Dendritic cell treated with granulocyte-macrophage colony-stimulating factor and Interleukin-4, amounts not matched to agents 40 ng/mL and 50 ng/mL, for 4 days (primary cell): ENCODE data around the gene KBTBD12.
A peak's percentile ranks its signal among the peaks of the same experiment; 100 is the strongest.
"Not testable (repeated sequence)": the region's sequence is repeated elsewhere in the genome, so short reads cannot be mapped to it uniquely, and the experiment has no call there.

Experiments
- H3K27ac Mint-ChIP-seq: one replicate; pipeline ENCODE4 v1.8.0; 2022; ENCODE audit warnings: mild to moderate bottlenecking, mixed read lengths
- H3K27me3 Mint-ChIP-seq: one replicate; pipeline ENCODE4 v1.8.0; 2022; ENCODE audit warnings: mild to moderate bottlenecking, mixed read lengths
- H3K36me3 Mint-ChIP-seq: one replicate; pipeline ENCODE4 v1.8.0; 2022; ENCODE audit warnings: low read depth, mixed read lengths
- H3K4me1 Mint-ChIP-seq: one replicate; pipeline ENCODE4 v1.8.0; 2022; ENCODE audit warnings: low read depth, mixed read lengths
- H3K4me3 Mint-ChIP-seq: one replicate; pipeline ENCODE4 v1.8.0; 2022; ENCODE audit warnings: mild to moderate bottlenecking, moderate library complexity, mixed read lengths
- H3K9me3 Mint-ChIP-seq: one replicate; pipeline ENCODE4 v1.8.0; 2022; ENCODE audit warnings: mixed read lengths
- intact Hi-C: fragments of 100-400 bp; cut with micrococcal nuclease; formaldehyde crosslinking; loops from one replicate; pipeline ENCODE4 v1.15.0; 2022

KBTBD12 gene

GRCh38 chr3:127915115-127915936 is at the start of gene KBTBD12:
Gene KBTBD12, plus strand, starts transcription at chr3:127915232. Its CDS starts 7,830 bp downstream, at chr3:127923062.
- peaks cover 56% of the 10 kb centered on the region for H3K27me3 Mint-ChIP-seq
- peak within 1 kb of the TSS; percentile 70 for H3K4me3 Mint-ChIP-seq
- H3K36me3 Mint-ChIP-seq: no peaks in the 10 kb centered on the region
- peak within 1 kb of the TSS; percentile 17 for H3K27ac Mint-ChIP-seq
- H3K4me1 Mint-ChIP-seq: peaks cover 36% of the 10 kb centered on the region
- intact Hi-C loops: no loop called here
- H3K9me3 Mint-ChIP-seq: no peaks in the 10 kb centered on the region

GRCh38 chr3:127865941-127866340 is 49.1 kb upstream of the KBTBD12 start:
- no peaks in the 10 kb centered on the region for H3K36me3 Mint-ChIP-seq
- no peak overlapping the region for H3K4me3 Mint-ChIP-seq
- peaks cover 5% of the 10 kb centered on the region for H3K27me3 Mint-ChIP-seq
- no peak overlapping the region for H3K27ac Mint-ChIP-seq
- peaks cover 10% of the 10 kb centered on the region for H3K9me3 Mint-ChIP-seq
- H3K4me1 Mint-ChIP-seq: no peaks in the 10 kb centered on the region
- intact Hi-C loops: no loop called here

GRCh38 chr3:127867412-127867811 is 47.6 kb upstream of the KBTBD12 start:
- intact Hi-C loops: no loop called here
- no peak overlapping the region for H3K4me3 Mint-ChIP-seq
- H3K9me3 Mint-ChIP-seq: peaks cover 10% of the 10 kb centered on the region
- H3K4me1 Mint-ChIP-seq: no peaks in the 10 kb centered on the region
- H3K27ac Mint-ChIP-seq: no peak overlapping the region
- H3K36me3 Mint-ChIP-seq: no peaks in the 10 kb centered on the region
- peaks cover 9% of the 10 kb centered on the region for H3K27me3 Mint-ChIP-seq

GRCh38 chr3:127867986-127868385 is 47.0 kb upstream of the KBTBD12 start:
- no peak overlapping the region for H3K27ac Mint-ChIP-seq
- no peaks in the 10 kb centered on the region for H3K36me3 Mint-ChIP-seq
- H3K9me3 Mint-ChIP-seq: peaks cover 10% of the 10 kb centered on the region
- H3K4me3 Mint-ChIP-seq: no peak overlapping the region
- H3K27me3 Mint-ChIP-seq: peaks cover 9% of the 10 kb centered on the region
- no peaks in the 10 kb centered on the region for H3K4me1 Mint-ChIP-seq
- intact Hi-C loops: no loop called here

GRCh38 chr3:127870156-127870555 is 44.9 kb upstream of the KBTBD12 start:
- H3K9me3 Mint-ChIP-seq: peaks cover 8% of the 10 kb centered on the region
- H3K27me3 Mint-ChIP-seq: peaks cover 9% of the 10 kb centered on the region
- H3K27ac Mint-ChIP-seq: no peak overlapping the region
- no peak overlapping the region for H3K4me3 Mint-ChIP-seq
- intact Hi-C loops: no loop called here
- H3K36me3 Mint-ChIP-seq: no peaks in the 10 kb centered on the region
- H3K4me1 Mint-ChIP-seq: no peaks in the 10 kb centered on the region

- intact Hi-C loops, H3K9me3 Mint-ChIP-seq, H3K36me3 Mint-ChIP-seq, H3K4me1 Mint-ChIP-seq, H3K27ac Mint-ChIP-seq, H3K4me3 Mint-ChIP-seq: not testable (repeated sequence)
- peaks cover 11% of the 10 kb centered on the region for H3K27me3 Mint-ChIP-seq
These were observed 40.9 kb upstream of the KBTBD12 start for GRCh38 chr3:127874097-127874496.

- H3K9me3 Mint-ChIP-seq: no peaks in the 10 kb centered on the region
- intact Hi-C loops: loop anchor here (10.0 kb wide), 1 partner anchor 53 kb away; no protein-coding TSS in a partner anchor
- H3K36me3 Mint-ChIP-seq: no peaks in the 10 kb centered on the region
- H3K4me3 Mint-ChIP-seq: no peak overlapping the region
- H3K4me1 Mint-ChIP-seq: peaks cover 4% of the 10 kb centered on the region
- no peak overlapping the region for H3K27ac Mint-ChIP-seq
- peaks cover 6% of the 10 kb centered on the region for H3K27me3 Mint-ChIP-seq
These were observed 33.4 kb upstream of the KBTBD12 start for GRCh38 chr3:127881586-127881985.

GRCh38 chr3:127884041-127884440 is 31.0 kb upstream of the KBTBD12 start:
- Mint-ChIP-seq H3K4me1 (peaks cover 8% of the 10 kb centered on the region), H3K4me3 (no peak overlapping the region), H3K36me3 (no peaks in the 10 kb centered on the region), H3K27me3 (peaks cover 6% of the 10 kb centered on the region), H3K27ac (no peak overlapping the region), H3K9me3 (no peaks in the 10 kb centered on the region)
- intact Hi-C loops: loop anchor here (10.0 kb wide), 1 partner anchor 51 kb away; no protein-coding TSS in a partner anchor

GRCh38 chr3:127886231-127886955 is 28.6 kb upstream of the KBTBD12 start:
- H3K27me3 Mint-ChIP-seq: peaks cover 6% of the 10 kb centered on the region
- H3K9me3 Mint-ChIP-seq: peaks cover 18% of the 10 kb centered on the region
- peaks cover 6% of the 10 kb centered on the region for H3K4me1 Mint-ChIP-seq
- intact Hi-C loops: loop anchor here (10.0 kb wide), 1 partner anchor 48 kb away; no protein-coding TSS in a partner anchor
- no peak overlapping the region for H3K27ac Mint-ChIP-seq
- peaks cover 11% of the 10 kb centered on the region for H3K36me3 Mint-ChIP-seq
- no peak overlapping the region for H3K4me3 Mint-ChIP-seq

- Mint-ChIP-seq H3K4me3 (no peak overlapping the region), H3K4me1 (peaks cover 4% of the 10 kb centered on the region), H3K27ac (no peak overlapping the region), H3K27me3 (peaks cover 5% of the 10 kb centered on the region), H3K9me3 (peaks cover 23% of the 10 kb centered on the region), H3K36me3 (peaks cover 11% of the 10 kb centered on the region)
- intact Hi-C loops: loop anchor here (10.0 kb wide), 1 partner anchor 48 kb away; no protein-coding TSS in a partner anchor
These were observed 28.1 kb upstream of the KBTBD12 start for GRCh38 chr3:127886956-127887231.

GRCh38 chr3:127887321-127887720 is 27.7 kb upstream of the KBTBD12 start:
- H3K27me3 Mint-ChIP-seq: peaks cover 7% of the 10 kb centered on the region
- H3K4me3 Mint-ChIP-seq: no peak overlapping the region
- intact Hi-C loops: loop anchor here (10.0 kb wide), 1 partner anchor 47 kb away; no protein-coding TSS in a partner anchor
- peaks cover 11% of the 10 kb centered on the region for H3K36me3 Mint-ChIP-seq
- peaks cover 4% of the 10 kb centered on the region for H3K4me1 Mint-ChIP-seq
- H3K9me3 Mint-ChIP-seq: peaks cover 27% of the 10 kb centered on the region
- H3K27ac Mint-ChIP-seq: no peak overlapping the region

GRCh38 chr3:127888156-127888555 is 26.9 kb upstream of the KBTBD12 start:
- peaks cover 6% of the 10 kb centered on the region for H3K4me1 Mint-ChIP-seq
- peaks cover 11% of the 10 kb centered on the region for H3K36me3 Mint-ChIP-seq
- intact Hi-C loops: loop anchor here (10.0 kb wide), 1 partner anchor 47 kb away; no protein-coding TSS in a partner anchor
- peaks cover 29% of the 10 kb centered on the region for H3K9me3 Mint-ChIP-seq
- no peak overlapping the region for H3K27ac Mint-ChIP-seq
- H3K4me3 Mint-ChIP-seq: no peak overlapping the region
- peaks cover 10% of the 10 kb centered on the region for H3K27me3 Mint-ChIP-seq

- Mint-ChIP-seq H3K9me3 (peaks cover 29% of the 10 kb centered on the region), H3K4me1 (peaks cover 11% of the 10 kb centered on the region), H3K36me3 (peaks cover 11% of the 10 kb centered on the region), H3K27me3 (peaks cover 8% of the 10 kb centered on the region), H3K4me3 (no peak overlapping the region), H3K27ac (no peak overlapping the region)
- intact Hi-C loops: loop anchor here (10.0 kb wide), 1 partner anchor 46 kb away; no protein-coding TSS in a partner anchor
These were observed 26.4 kb upstream of the KBTBD12 start for GRCh38 chr3:127888564-127889107.

- Mint-ChIP-seq H3K27me3 (peaks cover 7% of the 10 kb centered on the region), H3K4me3 (no peak overlapping the region)
- intact Hi-C loops: loop anchor here (10.0 kb wide), 1 partner anchor 45 kb away; no protein-coding TSS in a partner anchor
These were observed 25.6 kb upstream of the KBTBD12 start for GRCh38 chr3:127889461-127889863.

More at GRCh38 chr3:127889461-127889863, 25.6 kb upstream of the KBTBD12 start:
- no peak overlapping the region for H3K27ac Mint-ChIP-seq
- H3K9me3 Mint-ChIP-seq: peaks cover 29% of the 10 kb centered on the region
- peaks cover 17% of the 10 kb centered on the region for H3K4me1 Mint-ChIP-seq
- H3K36me3 Mint-ChIP-seq: peaks cover 11% of the 10 kb centered on the region
